ENCODE data around the gene KSR2.
"Not testable (repeated sequence)": the region's sequence is repeated elsewhere in the genome, so short reads cannot be mapped to it uniquely, and the experiment has no call there.

KSR2 gene

DNA sequence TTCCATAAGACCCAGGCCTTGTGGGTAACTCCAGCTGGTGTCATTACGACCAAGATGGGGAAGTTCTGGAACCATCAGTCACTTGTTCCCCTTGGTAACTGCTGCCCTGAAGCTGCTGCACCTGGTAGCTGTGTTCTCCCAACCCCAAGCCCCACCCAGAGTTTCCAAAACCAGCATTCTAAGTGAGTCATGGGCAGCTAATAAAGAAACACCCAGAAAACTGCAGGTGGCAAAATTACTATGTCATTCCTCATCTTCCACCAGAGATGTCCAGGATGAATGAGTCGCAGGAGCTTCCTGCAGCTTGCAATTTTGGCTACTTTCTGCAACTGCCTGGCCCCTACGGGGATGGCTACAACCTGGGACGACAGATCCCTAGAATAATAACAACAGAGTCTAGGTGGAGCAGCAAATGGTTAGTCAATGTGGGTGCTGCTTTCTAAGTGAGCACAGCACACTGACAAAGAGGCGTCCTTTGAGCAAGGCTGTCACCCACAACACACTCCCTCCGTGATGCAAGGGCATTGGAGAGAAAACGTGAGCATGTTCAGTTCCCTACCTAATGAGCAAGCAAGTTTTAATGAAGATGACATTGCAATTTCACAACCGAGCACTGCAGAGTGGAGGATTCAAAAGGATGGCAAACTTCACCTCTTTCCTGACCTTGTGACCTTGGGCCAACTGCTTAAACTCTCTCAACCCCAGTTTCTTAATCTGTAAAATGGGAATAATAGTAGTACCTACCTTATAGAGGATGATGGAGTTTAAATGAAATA, 306.0 kb downstream of the KSR2 start:
- intact Hi-C loops (cut with DNase I), result no loop called here
- no peak for DNase-seq

- no peak for DNase-seq
- intact Hi-C loops (cut with DNase I), result no loop called here
Measured at GRCh38 chr12:117662220-117662619, 306.6 kb downstream of the KSR2 start.

- intact Hi-C loops (cut with DNase I), result no loop called here
- no peak for DNase-seq
Measured at GRCh38 chr12:117661471-117661870, 307.3 kb downstream of the KSR2 start.

GRCh38 chr12:117660896-117661295, 307.9 kb downstream of the KSR2 start:
- intact Hi-C loops (cut with DNase I), result no loop called here
- DNase-seq, result no peak

GRCh38 chr12:117658226-117658625, 310.6 kb downstream of the KSR2 start:
- no peak for DNase-seq
- intact Hi-C loops (cut with DNase I), result no loop called here

- intact Hi-C loops (cut with DNase I), result no loop called here
- DNase-seq, result no peak
Measured at GRCh38 chr12:117649796-117650195, 319.0 kb downstream of the KSR2 start.

GRCh38 chr12:117646520-117646919, 322.3 kb downstream of the KSR2 start:
- intact Hi-C loops (cut with DNase I), result no loop called here
- no peak for DNase-seq

DNA sequence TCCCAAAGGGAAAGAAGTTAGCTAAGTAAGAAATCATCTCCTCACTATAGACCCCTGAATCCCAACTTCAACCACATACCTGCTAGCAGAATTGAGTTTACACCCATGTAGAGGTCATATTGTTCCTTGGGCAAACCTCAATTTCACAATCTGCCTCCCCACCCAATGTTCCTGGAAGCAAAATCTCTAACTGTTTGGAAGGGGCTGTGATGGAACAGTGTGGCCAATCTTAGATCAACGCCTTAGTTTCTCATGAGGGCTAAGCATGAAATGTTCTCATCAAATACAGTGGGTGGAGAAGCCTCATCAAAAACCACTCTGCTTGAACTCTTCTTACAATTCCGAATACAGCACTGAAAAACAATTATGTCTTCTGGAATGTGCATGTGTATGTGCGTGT, 323.3 kb downstream of the KSR2 start:
- intact Hi-C loops (cut with DNase I), result no loop called here
- DNase-seq, result no peak

- no peak for DNase-seq
- intact Hi-C loops (cut with DNase I), result no loop called here
Measured at GRCh38 chr12:117643971-117644370, 324.8 kb downstream of the KSR2 start.

GRCh38 chr12:117641885-117642284, 326.9 kb downstream of the KSR2 start:
- intact Hi-C loops (cut with DNase I), result no loop called here
- DNase-seq, result no peak

DNA sequence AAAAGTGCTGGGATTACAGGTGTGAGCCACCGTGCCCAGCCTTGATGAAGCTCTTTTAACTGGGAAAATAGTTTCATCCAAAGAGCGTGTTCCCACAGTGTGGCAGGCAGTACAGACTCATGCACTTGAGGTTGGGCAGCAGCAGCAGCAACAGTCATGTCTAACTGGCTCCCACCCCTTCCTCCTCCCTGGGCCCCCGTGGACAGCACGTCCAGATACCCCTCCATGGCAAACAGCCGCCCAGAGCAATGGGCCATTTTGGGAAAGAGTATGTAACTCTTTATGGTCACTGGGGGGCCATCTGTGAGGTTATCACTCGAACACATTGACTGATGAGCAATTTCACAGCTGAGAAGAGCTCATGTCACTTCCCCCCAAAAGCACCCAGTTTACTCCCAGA, 328.3 kb downstream of the KSR2 start:
- intact Hi-C loops (cut with DNase I), result no loop called here
- no peak for DNase-seq

GRCh38 chr12:117629454-117629853, 339.3 kb downstream of the KSR2 start:
- no peak for DNase-seq
- intact Hi-C loops (cut with DNase I), result no loop called here

DNA sequence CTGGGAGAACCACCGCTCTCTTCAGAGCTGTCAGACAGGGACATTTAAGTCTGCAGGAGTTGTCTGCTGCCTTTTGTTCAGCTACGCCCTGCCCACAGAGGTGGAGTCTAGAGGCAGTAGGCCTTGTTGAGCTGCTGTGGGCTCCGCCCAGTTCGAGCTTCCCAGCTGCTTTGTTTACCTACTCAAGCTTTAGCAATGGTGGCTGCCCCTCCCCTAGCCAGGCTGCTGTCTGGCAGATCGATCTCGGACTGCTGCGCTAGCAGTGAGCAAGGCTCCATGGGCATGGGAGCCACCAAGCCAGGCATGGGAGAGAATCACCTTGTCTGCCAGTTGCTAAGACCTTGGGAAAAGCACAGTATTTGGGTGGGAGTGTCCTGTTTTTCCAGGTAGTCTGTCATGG, 340.1 kb downstream of the KSR2 start:
- DNase-seq, result peak in 1 of 10 donors; percentile 63
- intact Hi-C loops (cut with DNase I), result not testable (repeated sequence)

DNA sequence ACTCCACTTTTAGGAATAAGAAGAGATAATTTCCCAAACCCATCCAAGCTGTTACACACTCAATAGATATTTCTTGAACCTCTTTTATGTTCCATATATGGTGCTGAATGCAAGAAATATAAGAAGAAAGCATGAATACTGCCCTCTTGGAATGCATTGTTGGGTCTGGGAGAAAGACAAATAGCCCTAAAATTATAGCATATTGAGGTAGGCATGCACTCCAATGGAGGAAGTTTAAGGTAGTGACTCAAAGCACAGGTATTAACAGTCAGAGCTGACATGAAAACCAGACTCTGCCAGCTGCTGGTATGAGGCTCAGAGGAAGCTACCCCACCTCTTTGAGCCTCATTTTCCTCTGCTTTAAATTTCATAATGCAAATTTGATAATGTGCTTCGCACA, 346.0 kb downstream of the KSR2 start:
- intact Hi-C loops (cut with DNase I), result no loop called here
- no peak for DNase-seq

- DNase-seq, result no peak
- intact Hi-C loops (cut with DNase I), result no loop called here
Measured at GRCh38 chr12:117622087-117622486, 346.7 kb downstream of the KSR2 start.

DNA sequence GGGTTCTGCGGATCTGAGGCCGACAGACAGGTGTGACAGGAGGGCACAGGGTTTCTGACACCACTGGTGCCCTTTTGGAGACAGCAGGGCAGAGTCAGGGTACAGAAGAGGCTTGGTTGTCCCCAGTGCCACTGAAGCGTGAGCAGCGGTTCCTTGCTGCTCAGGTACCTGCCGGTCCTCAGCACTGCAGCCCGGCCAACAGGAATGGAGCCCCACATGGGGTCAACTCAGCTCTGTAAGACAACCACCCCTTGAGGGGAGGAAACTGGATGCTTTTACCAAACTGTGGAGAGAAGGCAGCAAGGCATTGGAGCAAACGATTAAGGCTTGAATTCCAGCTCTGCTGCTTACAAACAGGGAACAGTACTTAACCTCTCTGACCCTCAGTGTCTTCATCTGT, 361.0 kb downstream of the KSR2 start:
- DNase-seq, result no peak
- intact Hi-C loops (cut with DNase I), result no loop called here

GRCh38 chr12:117606945-117607344, 361.8 kb downstream of the KSR2 start:
- DNase-seq, result no peak
- intact Hi-C loops (cut with DNase I), result no loop called here

GRCh38 chr12:117606024-117606423, 362.8 kb downstream of the KSR2 start:
- DNase-seq, result no peak
- intact Hi-C loops (cut with DNase I), result no loop called here

GRCh38 chr12:117603316-117604113, 365.3 kb downstream of the KSR2 start:
- intact Hi-C loops (cut with DNase I), result no loop called here
- no peak for DNase-seq

DNA sequence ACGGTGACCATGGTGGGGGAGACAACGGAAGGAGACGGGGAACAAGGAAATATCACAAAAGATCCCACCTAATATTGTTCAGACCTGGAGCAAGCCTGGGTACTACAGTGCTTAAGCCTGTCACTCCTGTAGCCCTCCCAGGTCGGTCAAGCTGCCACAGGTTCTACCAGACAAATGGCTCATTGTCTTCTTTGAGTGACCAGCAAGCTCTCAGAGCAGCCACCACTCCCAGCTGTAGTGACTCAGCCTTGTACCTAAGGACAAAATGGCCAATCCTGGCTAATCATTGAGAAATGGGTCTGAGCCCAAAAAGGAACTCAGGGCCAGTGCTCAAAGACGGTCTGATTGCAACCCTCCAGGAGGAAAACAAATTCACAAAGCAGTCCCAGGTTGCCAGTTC, 368.9 kb downstream of the KSR2 start:
- no peak for DNase-seq
- intact Hi-C loops (cut with DNase I), result no loop called here

DNA sequence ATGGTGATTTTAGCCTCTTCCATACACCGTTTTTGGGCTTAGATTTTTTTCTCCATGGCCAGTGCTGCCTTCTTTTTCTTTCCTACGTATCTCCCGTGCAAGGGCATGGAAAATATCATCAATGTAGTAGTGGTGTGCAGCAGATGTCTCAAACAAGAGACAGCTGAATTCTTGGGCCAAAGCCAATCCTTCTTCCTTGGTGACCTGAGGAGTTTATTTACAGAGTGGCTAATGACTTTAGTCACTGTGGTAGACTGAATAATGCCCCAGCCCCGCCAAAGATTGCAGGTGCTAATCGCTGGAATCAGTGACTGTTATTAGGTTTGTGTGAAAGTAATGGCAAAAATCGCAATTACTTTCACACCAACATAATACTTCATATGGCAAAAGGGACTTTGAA, 371.8 kb downstream of the KSR2 start:
- intact Hi-C loops (cut with DNase I), result no loop called here
- no peak for DNase-seq

DNA sequence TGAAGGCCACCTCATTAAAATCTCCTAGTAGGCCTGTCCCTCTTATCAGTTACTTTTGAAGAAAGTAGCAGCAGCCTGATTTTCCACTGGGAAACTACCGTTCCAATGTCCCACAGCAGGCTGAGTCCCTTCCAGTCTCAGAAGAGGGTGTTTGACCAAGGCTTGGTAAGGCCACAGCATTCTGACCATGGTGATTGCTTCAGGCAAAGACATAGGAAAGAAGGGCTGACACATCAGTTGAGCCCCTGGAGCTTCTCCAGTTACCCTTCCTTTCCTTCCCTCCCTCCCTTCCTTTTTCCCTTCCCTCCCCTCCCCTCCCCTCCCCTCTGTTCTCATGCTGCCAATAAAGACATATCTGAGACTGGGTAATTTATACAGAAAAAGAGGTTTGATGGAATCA, 373.0 kb downstream of the KSR2 start:
- DNase-seq, result no peak
- intact Hi-C loops (cut with DNase I), result no loop called here

Measured in posterior cingulate gyrus (tissue), 11 donors.